Measurements from ENCODE around the gene COL4A6. TPM values are rescaled to one million over a fixed set of nuclear protein-coding genes. Genes with fewer than 3 reads are reported as not detected.
"Not testable (repeated sequence)": the region's sequence is repeated elsewhere in the genome, so short reads cannot be mapped to it uniquely, and the experiment has no call there.

Gene COL4A6
- not detected for total RNA-seq

- Mint-ChIP-seq H3K36me3 (no peaks in the 10 kb centered on the region), H3K27ac (no peak within 1 kb of the TSS), H3K9me3 (no peaks in the 10 kb centered on the region)
- DNase-seq (ENCODE audit: low spot score in 2 of 2) = no peak
- no peak for ATAC-seq
Measured at GRCh38 chrX:108438110-108438623, at the start of gene COL4A6. Gene COL4A6, minus strand, starts transcription at chrX:108438422. Its CDS starts 226 bp downstream, at chrX:108438196.

GRCh38 chrX:108485960-108486359 lies 47.7 kb upstream of the COL4A6 start:
- no peak for DNase-seq (ENCODE audit: low spot score in 2 of 2)
- Mint-ChIP-seq H3K27ac (no peak overlapping the region), H3K36me3 (no peaks in the 10 kb centered on the region), H3K9me3 (no peaks in the 10 kb centered on the region)
- ATAC-seq = no peak

GRCh38 chrX:108484251-108484650 lies 46.0 kb upstream of the COL4A6 start:
- DNase-seq (ENCODE audit: low spot score in 2 of 2) = no peak
- Mint-ChIP-seq H3K9me3 (no peaks in the 10 kb centered on the region), H3K36me3 (no peaks in the 10 kb centered on the region), H3K27ac (no peak overlapping the region)
- ATAC-seq = no peak

- H3K36me3 Mint-ChIP-seq; H3K27ac Mint-ChIP-seq; DNase-seq (ENCODE audit: low spot score in 2 of 2); H3K9me3 Mint-ChIP-seq; ATAC-seq: not testable (repeated sequence)
Measured at GRCh38 chrX:108481528-108481927, 43.3 kb upstream of the COL4A6 start.

GRCh38 chrX:108473979-108474378 lies 35.8 kb upstream of the COL4A6 start:
- no peaks in the 10 kb centered on the region for H3K9me3 Mint-ChIP-seq
- H3K36me3 Mint-ChIP-seq = no peaks in the 10 kb centered on the region
- no peak overlapping the region for H3K27ac Mint-ChIP-seq
- no peak for DNase-seq (ENCODE audit: low spot score in 2 of 2)
- no peak for ATAC-seq

GRCh38 chrX:108468486-108468885 lies 30.3 kb upstream of the COL4A6 start:
- H3K36me3 Mint-ChIP-seq = no peaks in the 10 kb centered on the region
- no peaks in the 10 kb centered on the region for H3K9me3 Mint-ChIP-seq
- no peak overlapping the region for H3K27ac Mint-ChIP-seq
- DNase-seq (ENCODE audit: low spot score in 2 of 2) = no peak
- ATAC-seq = no peak

- Mint-ChIP-seq H3K36me3 (no peaks in the 10 kb centered on the region), H3K9me3 (no peaks in the 10 kb centered on the region), H3K27ac (no peak overlapping the region)
- ATAC-seq = no peak
- no peak for DNase-seq (ENCODE audit: low spot score in 2 of 2)
Measured at GRCh38 chrX:108464604-108465003, 26.4 kb upstream of the COL4A6 start.

- Mint-ChIP-seq H3K36me3 (no peaks in the 10 kb centered on the region), H3K27ac (no peak overlapping the region), H3K9me3 (no peaks in the 10 kb centered on the region)
- ATAC-seq (no peak), DNase-seq (ENCODE audit: low spot score in 2 of 2) (no peak)
Measured at GRCh38 chrX:108456971-108457477, 18.8 kb upstream of the COL4A6 start.

GRCh38 chrX:108453841-108454240 lies 15.6 kb upstream of the COL4A6 start:
- Mint-ChIP-seq H3K36me3 (no peaks in the 10 kb centered on the region), H3K9me3 (no peaks in the 10 kb centered on the region), H3K27ac (no peak overlapping the region)
- no peak for ATAC-seq
- no peak for DNase-seq (ENCODE audit: low spot score in 2 of 2)

- Mint-ChIP-seq H3K9me3 (no peaks in the 10 kb centered on the region), H3K36me3 (no peaks in the 10 kb centered on the region), H3K27ac (no peak overlapping the region)
- DNase-seq (ENCODE audit: low spot score in 2 of 2) = no peak
- no peak for ATAC-seq
Measured at GRCh38 chrX:108447303-108447702, 9.1 kb upstream of the COL4A6 start.

- Mint-ChIP-seq H3K27ac (no peak overlapping the region), H3K9me3 (no peaks in the 10 kb centered on the region), H3K36me3 (no peaks in the 10 kb centered on the region)
- DNase-seq (ENCODE audit: low spot score in 2 of 2) (no peak), ATAC-seq (no peak)
Measured at GRCh38 chrX:108442901-108443464, 4.8 kb upstream of the COL4A6 start.

GRCh38 chrX:108439961-108440696 lies 1.9 kb upstream of the COL4A6 start:
- Mint-ChIP-seq H3K27ac (no peak overlapping the region), H3K36me3 (no peaks in the 10 kb centered on the region), H3K9me3 (no peaks in the 10 kb centered on the region)
- ATAC-seq (no peak), DNase-seq (ENCODE audit: low spot score in 2 of 2) (no peak)

- Mint-ChIP-seq H3K9me3 (no peaks in the 10 kb centered on the region), H3K36me3 (no peaks in the 10 kb centered on the region), H3K27ac (no peak within 1 kb of the TSS)
- DNase-seq (ENCODE audit: low spot score in 2 of 2) = no peak
- ATAC-seq = no peak
Measured at GRCh38 chrX:108439426-108439942, 1.3 kb upstream of the COL4A6 start, which contains the start of gene COL4A5. Gene COL4A5, plus strand, starts transcription at chrX:108439838. Its CDS starts 288 bp downstream, at chrX:108440126.

GRCh38 chrX:108437349-108438109 lies 693 bp downstream of the COL4A6 start:
- H3K27ac Mint-ChIP-seq = no peak overlapping the region
- no peak for ATAC-seq
- no peaks in the 10 kb centered on the region for H3K36me3 Mint-ChIP-seq
- no peak for DNase-seq (ENCODE audit: low spot score in 2 of 2)
- H3K9me3 Mint-ChIP-seq = no peaks in the 10 kb centered on the region

- Mint-ChIP-seq H3K36me3 (no peaks in the 10 kb centered on the region), H3K27ac (no peak overlapping the region), H3K9me3 (no peaks in the 10 kb centered on the region)
- ATAC-seq = no peak
- DNase-seq (ENCODE audit: low spot score in 2 of 2) = no peak
Measured at GRCh38 chrX:108435261-108435660, 3.0 kb downstream of the COL4A6 start.

- H3K9me3 Mint-ChIP-seq = no peaks in the 10 kb centered on the region
Measured at GRCh38 chrX:108426262-108426661, 12.0 kb downstream of the COL4A6 start.

GRCh38 chrX:108420481-108420880 lies 17.7 kb downstream of the COL4A6 start:
- no peaks in the 10 kb centered on the region for H3K36me3 Mint-ChIP-seq
- no peak for DNase-seq (ENCODE audit: low spot score in 2 of 2)
- no peaks in the 10 kb centered on the region for H3K9me3 Mint-ChIP-seq
- no peak overlapping the region for H3K27ac Mint-ChIP-seq
- ATAC-seq = no peak

More at GRCh38 chrX:108426262-108426661, 12.0 kb downstream of the COL4A6 start:
- DNase-seq (ENCODE audit: low spot score in 2 of 2) (no peak), ATAC-seq (no peak)
- H3K27ac Mint-ChIP-seq = no peak overlapping the region
- no peaks in the 10 kb centered on the region for H3K36me3 Mint-ChIP-seq
